GM12878 (cell line): Measurements from ENCODE around the gene ZNF396. TPM values are rescaled to one million over a fixed set of nuclear protein-coding genes. Genes with fewer than 3 reads are reported as not detected.

Experiments used
- ATAC-seq: fragments of 200-7000 bp; cut with Tn5 transposase; 3 replicates; pipeline ENCODE4 v1.9.1; 2020; ENCODE audit warnings: mild to moderate bottlenecking, moderate library complexity
- BruUV-seq: library from RNA; stranded (reverse); fragments of 400-500 nt; replicated peaks from 2 replicates; lab custom pipeline; 2021; lab: Mats Ljungman, UMichigan
- CTCF ChIA-PET: fragments of 300-600 bp; sonication (Branson Sonifier 250); formaldehyde crosslinking; extraction: SDS; loops from one replicate; lab custom pipeline; 2021; ENCODE audit warnings: inconsistent platforms; lab: Yijun Ruan, JAX
- POLR2A ChIA-PET: fragments of 350-600 bp; formaldehyde crosslinking; extraction: SDS; loops from one replicate; lab custom pipeline; 2021; ENCODE audit warnings: inconsistent platforms; lab: Charles Lee
- RAD21 ChIA-PET: fragments of 300-600 bp; sonication (Branson Sonifier 250); formaldehyde crosslinking; loops from one replicate; lab custom pipeline; 2023; ENCODE audit warnings: antibody characterized with exemption; ENCODE audit not compliant: unreplicated experiment; lab: Charles Lee
- SMC1A ChIA-PET: fragments of 300-600 bp; sonication (Branson Sonifier 250); formaldehyde crosslinking; loops from one replicate; lab custom pipeline; 2023; ENCODE audit not compliant: unreplicated experiment, uncharacterized antibody; lab: Charles Lee
- DNase-seq: peaks from one replicate; pipeline ENCODE4 v3.0.0-alpha.2; 2011; ENCODE audit warnings: low read depth, low spot score
- FAIRE-seq: peaks from 3 replicates; lab custom pipeline; 2011; peaks lifted over from hg19 to GRCh38; lab: Jason Lieb, UNC
- H2AFZ ChIP-seq: 2 replicates; pipeline ENCODE4 v1.6.0; 2011; ENCODE audit warnings: low read depth, low read length, control low read depth; ENCODE audit not compliant: control insufficient read depth
- H3K27ac ChIP-seq: 2 replicates; pipeline ENCODE4 v1.5.1; 2011; ENCODE audit warnings: control low read depth; ENCODE audit not compliant: control insufficient read depth, insufficient read depth
- H3K27me3 ChIP-seq, 2 experiments: replicated peaks in 1 of 2; 2 replicates each; pipeline versions ENCODE4 v1.6.0 to v1.6.1; 2011; ENCODE audit warnings: low read length in 1 of 2; ENCODE audit not compliant: control insufficient read depth in 2 of 2, insufficient read depth in 2 of 2
- H3K36me3 ChIP-seq, 2 experiments: 2 replicates each; pipeline ENCODE4 v1.5.1; 2011; ENCODE audit warnings: low read length in 1 of 2; ENCODE audit not compliant: control insufficient read depth in 2 of 2, insufficient read depth in 2 of 2
- H3K4me1 ChIP-seq: 2 replicates; pipeline ENCODE4 v1.6.1; 2011; ENCODE audit warnings: mild to moderate bottlenecking, low read length, moderate library complexity, mixed read lengths; ENCODE audit not compliant: control insufficient read depth, insufficient read depth
- H3K4me2 ChIP-seq: 2 replicates; pipeline ENCODE4 v1.6.0; 2011; ENCODE audit warnings: control low read depth; ENCODE audit not compliant: control insufficient read depth, insufficient read depth
- H3K4me3 ChIP-seq: fragments of 200-600 bp; sonication (generic); 2 replicates; pipeline ENCODE4 v1.5.1; 2016
- H3K79me2 ChIP-seq: 2 replicates; pipeline ENCODE4 v1.6.0; 2011; ENCODE audit warnings: low read length; ENCODE audit not compliant: control insufficient read depth, insufficient read depth
- H3K9ac ChIP-seq: 2 replicates; pipeline ENCODE4 v1.8.0; 2011; ENCODE audit warnings: low read length, control low read depth, mixed read lengths; ENCODE audit not compliant: control insufficient read depth, insufficient read depth
- H3K9me3 ChIP-seq: replicated peaks from 3 replicates; pipeline ENCODE4 v1.5.1; 2011; ENCODE audit warnings: mild to moderate bottlenecking, low read length; ENCODE audit not compliant: control insufficient read depth, insufficient read depth
- H4K20me1 ChIP-seq: 2 replicates; pipeline ENCODE4 v1.6.0; 2011; ENCODE audit not compliant: control insufficient read depth, insufficient read depth
- IKZF1 ChIP-seq: fragments of 450-650 bp; conservative IDR thresholded peaks from 2 replicates; pipeline ENCODE4 v1.6.1; 2017; ENCODE audit warnings: antibody characterized with exemption, mild to moderate bottlenecking
- NR2C2 ChIP-seq: IDR thresholded peaks from 2 replicates; pipeline ENCODE4 v1.6.1; 2011; ENCODE audit warnings: borderline replicate concordance, low read depth; ENCODE audit not compliant: control insufficient read depth, insufficient read length
- RELA ChIP-seq: fragments of 450-650 bp; IDR thresholded peaks from 2 replicates; pipeline ENCODE4 v1.8.0; 2014; ENCODE audit warnings: borderline replicate concordance; ENCODE audit not compliant: partially characterized antibody
- SMAD5 ChIP-seq: IDR thresholded peaks from 2 replicates; pipeline ENCODE4 v1.6.1; 2016; ENCODE audit warnings: antibody characterized with exemption, low read depth
- TCF12 ChIP-seq: IDR thresholded peaks from 2 replicates; pipeline ENCODE4 v1.6.1; 2011; ENCODE audit warnings: low read depth, mild to moderate bottlenecking, low read length
- WGBS: methylation state at CpG from one replicate; pipeline ENCODE4 v1.1.6; 2016; ENCODE audit warnings: low lambda C conversion rate; ENCODE audit not compliant: insufficient replicate concordance, insufficient coverage; ENCODE audit errors: missing lambda C conversion rate; 5-methylcytosine and 5-hydroxymethylcytosine counted together
- in situ Hi-C: fragments of 300-500 bp; cut with MboI; formaldehyde crosslinking; loops from 9 replicates; pipeline ENCODE4 v1.14.3; 2018; ENCODE audit warnings: mixed read lengths
- intact Hi-C: fragments of 100-400 bp; cut with micrococcal nuclease; formaldehyde crosslinking; loops from one replicate; pipeline ENCODE4 v1.14.2; 2022; ENCODE audit not compliant: unreplicated experiment
- polyA plus RNA-seq, 11 experiments: library from polyadenylated mRNA; depleted of rRNA in 4 of 11; unstranded in 6 of 11; stranded (reverse) in 5 of 11; fragments of >200 nt; fragmentation: Nextera tagmentation in 4 of 11; fragmentation: Illumina TruSeq in 1 of 11; extraction: Ambion mirVana in 4 of 11; extraction: Trizol in 1 of 11; gene quantifications; 1 replicate in 1 of 11; 2 replicates in 10 of 11; pipeline versions ENCODE4 v1.2.1 to v1.2.3, GENCODE V29; 2011 to 2016; ENCODE audit warnings: inconsistent platforms in 2 of 11, missing spikeins in 2 of 11, low read depth in 1 of 11
- total RNA-seq, 4 experiments: library from RNA; depleted of rRNA in 3 of 4; stranded (reverse); fragments of >200 nt in 3 of 4; fragmentation: Illumina TruSeq in 1 of 4; extraction: Trizol in 1 of 4; gene quantifications; 2 replicates each; pipeline versions ENCODE4 v1.2.1 to v1.2.3, GENCODE V29; 2013 to 2021
- TF ChIP-seq, protein P1 (sequence below): IDR thresholded peaks from 2 replicates; pipeline ENCODE4 v1.6.1; 2011; ENCODE audit warnings: low read depth, low read length, improper control_type of control experiment, borderline replicate concordance
- TF ChIP-seq, protein P2 (sequence below): IDR thresholded peaks from 2 replicates; pipeline ENCODE4 v1.6.1; 2011; ENCODE audit warnings: borderline replicate concordance, low read depth, mild to moderate bottlenecking, moderate library complexity, low read length; ENCODE audit not compliant: insufficient read depth, poor library complexity, severe bottlenecking
- TF ChIP-seq, protein P3 (sequence below): fragments of 450-650 bp; IDR thresholded peaks from 2 replicates; pipeline ENCODE4 v1.6.1; 2017; ENCODE audit warnings: mild to moderate bottlenecking
- TF ChIP-seq, protein P4 (sequence below): IDR thresholded peaks from 2 replicates; pipeline ENCODE4 v1.6.1; 2011; ENCODE audit warnings: mild to moderate bottlenecking, low read depth, low read length, moderate library complexity; ENCODE audit not compliant: insufficient replicate concordance

ZNF396 gene
- total and polyA plus RNA-seq, 10 of the 15 experiments (the other 5 are each of a cell fraction or from before 2014, with no cell fraction given), result 0.14 to 0.79 (median 0.47) TPM

DNA sequence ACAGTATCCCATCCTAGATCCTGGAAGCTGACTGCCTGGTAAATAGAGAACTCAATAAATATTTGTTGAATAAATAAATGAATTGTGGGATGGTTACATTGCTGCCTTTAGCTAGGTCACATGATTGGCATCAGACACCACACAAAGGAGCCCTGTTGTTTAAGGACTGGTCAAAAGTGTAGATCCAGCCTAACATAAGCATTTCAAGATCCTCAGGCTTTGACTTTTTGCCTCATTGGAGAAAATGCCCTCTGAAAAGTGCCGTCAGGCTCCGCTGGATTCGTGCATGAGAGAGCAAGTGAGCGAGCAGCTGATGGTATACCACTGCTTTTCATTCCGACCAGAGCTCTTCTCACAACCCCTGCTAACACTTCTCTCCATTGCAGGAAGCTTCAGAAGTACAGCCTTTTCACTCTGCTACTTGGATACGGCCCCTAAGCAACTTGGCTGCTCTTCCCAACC lies 31.6 kb downstream of the ZNF396 start (continued):
- no peak for TF ChIP-seq IKZF1
- no peak for TF ChIP-seq RELA
- TF ChIP-seq, protein P1, sequence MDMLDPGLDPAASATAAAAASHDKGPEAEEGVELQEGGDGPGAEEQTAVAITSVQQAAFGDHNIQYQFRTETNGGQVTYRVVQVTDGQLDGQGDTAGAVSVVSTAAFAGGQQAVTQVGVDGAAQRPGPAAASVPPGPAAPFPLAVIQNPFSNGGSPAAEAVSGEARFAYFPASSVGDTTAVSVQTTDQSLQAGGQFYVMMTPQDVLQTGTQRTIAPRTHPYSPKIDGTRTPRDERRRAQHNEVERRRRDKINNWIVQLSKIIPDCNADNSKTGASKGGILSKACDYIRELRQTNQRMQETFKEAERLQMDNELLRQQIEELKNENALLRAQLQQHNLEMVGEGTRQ, result no peak
- TF ChIP-seq, protein P2, sequence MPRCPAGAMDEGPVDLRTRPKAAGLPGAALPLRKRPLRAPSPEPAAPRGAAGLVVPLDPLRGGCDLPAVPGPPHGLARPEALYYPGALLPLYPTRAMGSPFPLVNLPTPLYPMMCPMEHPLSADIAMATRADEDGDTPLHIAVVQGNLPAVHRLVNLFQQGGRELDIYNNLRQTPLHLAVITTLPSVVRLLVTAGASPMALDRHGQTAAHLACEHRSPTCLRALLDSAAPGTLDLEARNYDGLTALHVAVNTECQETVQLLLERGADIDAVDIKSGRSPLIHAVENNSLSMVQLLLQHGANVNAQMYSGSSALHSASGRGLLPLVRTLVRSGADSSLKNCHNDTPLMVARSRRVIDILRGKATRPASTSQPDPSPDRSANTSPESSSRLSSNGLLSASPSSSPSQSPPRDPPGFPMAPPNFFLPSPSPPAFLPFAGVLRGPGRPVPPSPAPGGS, result no peak
- no peak for TF ChIP-seq NR2C2
- no peak for TF ChIP-seq SMAD5

DNA sequence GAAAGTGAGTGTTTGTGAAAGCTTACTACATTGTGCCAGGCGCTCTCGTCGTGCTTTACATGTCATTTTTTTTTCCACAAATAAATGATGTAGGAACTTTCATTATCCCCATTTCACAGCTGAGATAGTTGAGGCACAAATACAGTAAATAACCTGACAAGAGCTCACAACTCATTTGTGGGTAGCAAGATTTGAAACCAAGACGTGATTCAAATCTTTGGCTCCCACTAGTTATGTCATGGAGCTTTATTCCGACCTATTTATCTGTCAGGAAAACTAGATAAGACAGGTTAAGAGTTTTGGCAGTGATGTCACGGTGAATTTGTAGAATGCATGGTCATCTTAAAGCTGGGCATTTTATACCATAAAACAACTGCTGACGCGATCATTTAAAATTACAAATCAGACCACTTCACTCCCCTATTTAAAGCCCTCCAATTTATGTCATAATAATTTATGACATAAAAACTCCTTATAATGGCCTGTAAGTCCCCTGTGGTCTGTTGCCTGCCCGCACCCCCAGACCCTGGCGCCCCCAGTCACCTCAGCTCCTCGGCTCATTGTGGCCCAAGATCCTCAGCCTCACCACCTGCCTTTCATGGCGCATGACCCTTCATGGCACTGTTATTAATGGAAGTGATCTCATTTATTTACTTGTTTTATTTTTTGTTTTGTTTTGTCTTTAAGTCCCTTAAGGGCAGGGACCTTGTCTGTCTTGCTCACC lies 32.2 kb downstream of the ZNF396 start:
- in situ Hi-C loops (loop anchor here (5.0 to 10.0 kb wide), 3 partner anchors 53 to 320 kb away; partner anchors contain the start of genes ZNF397 and ZSCAN30), intact Hi-C loops (loop anchor here (2.0 to 10.0 kb wide), 4 partner anchors 53 to 300 kb away; partner anchors contain the start of genes INO80C, MAPRE2, ZNF397 and ZSCAN30)
- ChIA-PET SMC1A (interaction anchor here (0.8 to 2.6 kb wide), 15 partner anchors 10 to 316 kb away, joined by 3 to 21 read pairs (median 3); partner anchors contain the start of genes ZNF397 and ZSCAN30), RAD21 (interaction anchor here (0.8 to 3.0 kb wide), 8 partner anchors 10 to 315 kb away, joined by 3 to 17 read pairs (median 3); partner anchors contain the start of gene ZSCAN30), CTCF (interaction anchor here (0.8 to 3.8 kb wide), 11 partner anchors 10 to 152 kb away, joined by 3 to 41 read pairs (median 5); partner anchors contain the start of gene ZNF397), POLR2A (interaction anchor here (0.5 to 2.1 kb wide), 10 partner anchors 11 to 627 kb away, joined by 3 to 13 read pairs (median 3); partner anchors contain the start of genes MAPRE2, ZNF397 and ZSCAN30)
- Histone ChIP-seq H2AFZ (peak overlapping the region; percentile 95), H3K4me3 (peak overlapping the region; percentile 82), H3K79me2 (peaks cover 37% of the 10 kb centered on the region), H3K9me3 (peaks cover 2% of the 10 kb centered on the region; the same call in 2 of the 3 replicates), H4K20me1 (no peaks in the 10 kb centered on the region), H3K4me1 (peaks cover 7% of the 10 kb centered on the region; the same call in 1 of the 2 replicates), H3K9ac (peak overlapping the region; percentile 97), H3K27ac (peak overlapping the region; percentile 98), H3K27me3 (no peaks in the 10 kb centered on the region), H3K4me2 (peak overlapping the region; percentile 82), H3K36me3 (peaks cover 0 to 4% of the 10 kb centered on the region in 2 experiments; a peak in 2 of 4 replicates)
- DNase-seq, result no peak
- BruUV-seq, result no TSS peak
- TF ChIP-seq, protein P3, sequence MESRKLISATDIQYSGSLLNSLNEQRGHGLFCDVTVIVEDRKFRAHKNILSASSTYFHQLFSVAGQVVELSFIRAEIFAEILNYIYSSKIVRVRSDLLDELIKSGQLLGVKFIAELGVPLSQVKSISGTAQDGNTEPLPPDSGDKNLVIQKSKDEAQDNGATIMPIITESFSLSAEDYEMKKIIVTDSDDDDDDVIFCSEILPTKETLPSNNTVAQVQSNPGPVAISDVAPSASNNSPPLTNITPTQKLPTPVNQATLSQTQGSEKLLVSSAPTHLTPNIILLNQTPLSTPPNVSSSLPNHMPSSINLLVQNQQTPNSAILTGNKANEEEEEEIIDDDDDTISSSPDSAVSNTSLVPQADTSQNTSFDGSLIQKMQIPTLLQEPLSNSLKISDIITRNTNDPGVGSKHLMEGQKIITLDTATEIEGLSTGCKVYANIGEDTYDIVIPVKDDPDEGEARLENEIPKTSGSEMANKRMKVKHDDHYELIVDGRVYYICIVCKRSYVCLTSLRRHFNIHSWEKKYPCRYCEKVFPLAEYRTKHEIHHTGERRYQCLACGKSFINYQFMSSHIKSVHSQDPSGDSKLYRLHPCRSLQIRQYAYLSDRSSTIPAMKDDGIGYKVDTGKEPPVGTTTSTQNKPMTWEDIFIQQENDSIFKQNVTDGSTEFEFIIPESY, result peak; percentile 67; the same call in 1 of the 2 replicates
- 0 out of 2 replicates have a peak, but pooled peaks have one; percentile 13 for TF ChIP-seq TCF12
- TF ChIP-seq, protein P4, sequence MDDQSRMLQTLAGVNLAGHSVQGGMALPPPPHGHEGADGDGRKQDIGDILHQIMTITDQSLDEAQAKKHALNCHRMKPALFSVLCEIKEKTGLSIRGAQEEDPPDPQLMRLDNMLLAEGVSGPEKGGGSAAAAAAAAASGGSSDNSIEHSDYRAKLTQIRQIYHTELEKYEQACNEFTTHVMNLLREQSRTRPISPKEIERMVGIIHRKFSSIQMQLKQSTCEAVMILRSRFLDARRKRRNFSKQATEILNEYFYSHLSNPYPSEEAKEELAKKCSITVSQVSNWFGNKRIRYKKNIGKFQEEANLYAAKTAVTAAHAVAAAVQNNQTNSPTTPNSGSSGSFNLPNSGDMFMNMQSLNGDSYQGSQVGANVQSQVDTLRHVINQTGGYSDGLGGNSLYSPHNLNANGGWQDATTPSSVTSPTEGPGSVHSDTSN, result no peak
- FAIRE-seq, result no peak
- WGBS, result 38% methylated on average over 12 of the region's 12 CpGs
- no peak for ATAC-seq
